Mesendoderm (in vitro differentiated cells): Measurements from ENCODE around the gene GNA12.
A peak's percentile ranks its signal among the peaks of the same experiment; 100 is the strongest.
"Not testable (repeated sequence)": the region's sequence is repeated elsewhere in the genome, so short reads cannot be mapped to it uniquely, and the experiment has no call there.

Source experiments
- DNase-seq: peaks from one replicate; pipeline ENCODE4 v3.0.0; 2013
- H2AK5ac ChIP-seq: 2 replicates; pipeline ENCODE4 v1.6.1; 2013; ENCODE audit warnings: low read length, inconsistent platforms
- H2BK120ac ChIP-seq: 2 replicates; pipeline ENCODE4 v1.6.1; 2013; ENCODE audit warnings: low read depth, mild to moderate bottlenecking, low read length, moderate library complexity, mixed read lengths
- H2BK15ac ChIP-seq: replicated peaks from 2 replicates; pipeline ENCODE4 v1.6.1; 2013; ENCODE audit warnings: low read depth, mild to moderate bottlenecking, moderate library complexity
- H2BK5ac ChIP-seq: 2 replicates; pipeline ENCODE4 v1.6.1; 2013; ENCODE audit warnings: low read length, inconsistent platforms
- H3K18ac ChIP-seq: 2 replicates; pipeline ENCODE4 v1.6.1; 2013; ENCODE audit warnings: mild to moderate bottlenecking, low read length, mixed read lengths
- H3K23ac ChIP-seq: one replicate; pipeline ENCODE4 v1.6.1; 2013; ENCODE audit warnings: low read length
- H3K27ac ChIP-seq: 2 replicates; pipeline ENCODE4 v1.5.1; 2013; ENCODE audit warnings: low read depth, mild to moderate bottlenecking, inconsistent platforms, low read length, moderate library complexity
- H3K27me3 ChIP-seq: 2 replicates; pipeline ENCODE4 v1.6.1; 2013; ENCODE audit warnings: low read length, control low read depth, mild to moderate bottlenecking, inconsistent platforms; ENCODE audit not compliant: insufficient read depth, poor library complexity
- H3K36me3 ChIP-seq: 2 replicates; pipeline ENCODE4 v1.6.1; 2013; ENCODE audit warnings: low read length, inconsistent platforms; ENCODE audit not compliant: control insufficient read depth, insufficient read depth
- H3K4ac ChIP-seq: one replicate; pipeline ENCODE4 v1.6.1; 2013; ENCODE audit warnings: low read depth, mild to moderate bottlenecking, low read length, moderate library complexity
- H3K4me1 ChIP-seq: 2 replicates; pipeline ENCODE4 v1.6.1; 2013; ENCODE audit warnings: low read depth, low read length, inconsistent platforms; ENCODE audit not compliant: control insufficient read depth
- H3K4me2 ChIP-seq: 2 replicates; pipeline ENCODE4 v1.6.1; 2013; ENCODE audit warnings: low read length
- H3K4me3 ChIP-seq: 2 replicates; pipeline ENCODE4 v1.5.1; 2013; ENCODE audit warnings: mild to moderate bottlenecking, low read length
- H3K56ac ChIP-seq: one replicate; pipeline ENCODE4 v1.6.1; 2013; ENCODE audit warnings: low read length
- H3K79me1 ChIP-seq: 2 replicates; pipeline ENCODE4 v1.6.1; 2013; ENCODE audit warnings: low read length, inconsistent platforms
- H3K79me2 ChIP-seq: 2 replicates; pipeline ENCODE4 v1.6.1; 2013; ENCODE audit warnings: mild to moderate bottlenecking, low read length; ENCODE audit not compliant: control insufficient read depth, insufficient read depth
- H3K9ac ChIP-seq: 2 replicates; pipeline ENCODE4 v1.6.1; 2013; ENCODE audit warnings: low read length, inconsistent platforms
- H4K5ac ChIP-seq: one replicate; pipeline ENCODE4 v1.6.1; 2013; ENCODE audit warnings: low read length
- H4K8ac ChIP-seq: one replicate; pipeline ENCODE4 v1.6.1; 2013; ENCODE audit warnings: low read depth, mild to moderate bottlenecking, control low read depth, low read length, moderate library complexity
- WGBS: extraction: QIAGEN DNeasy Blood & Tissue Kit; methylation state at CpG from one replicate; pipeline ENCODE4 v1.1.7; 2013; ENCODE audit warnings: low lambda C conversion rate, missing lambda C conversion rate; ENCODE audit not compliant: insufficient coverage; ENCODE audit errors: extremely low coverage; 5-methylcytosine and 5-hydroxymethylcytosine counted together

GNA12 gene

GRCh38 chr7:2738766-2739549 is 105.2 kb downstream of the GNA12 start:
- Histone ChIP-seq H3K56ac (no peak overlapping the region), H3K23ac (no peak overlapping the region), H3K27me3 (no peaks in the 10 kb centered on the region), H3K4me2 (no peak overlapping the region), H3K4me1 (no peaks in the 10 kb centered on the region), H3K4me3 (no peak overlapping the region), H3K9ac (no peak overlapping the region), H3K4ac (no peak overlapping the region), H4K5ac (no peak overlapping the region), H2BK120ac (no peak overlapping the region), H2BK15ac (no peak overlapping the region), H3K18ac (no peak overlapping the region), H2BK5ac (no peak overlapping the region), H3K36me3 (no peaks in the 10 kb centered on the region), H3K27ac (no peak overlapping the region), H3K79me2 (peaks cover 12% of the 10 kb centered on the region), H3K79me1 (peaks cover 20% of the 10 kb centered on the region), H2AK5ac (no peak overlapping the region), H4K8ac (no peak overlapping the region)
- no CpG with 5 or more reads among the region's 19 CpGs for WGBS
- no peak for DNase-seq

- Histone ChIP-seq H3K4me1 (peaks cover 3% of the 10 kb centered on the region), H3K4ac (no peak overlapping the region), H3K4me3 (no peak overlapping the region), H2BK15ac (no peak overlapping the region), H3K36me3 (no peaks in the 10 kb centered on the region), H3K27me3 (no peaks in the 10 kb centered on the region), H3K56ac (no peak overlapping the region), H4K8ac (no peak overlapping the region), H3K79me1 (peaks cover 19% of the 10 kb centered on the region), H3K79me2 (peaks cover 12% of the 10 kb centered on the region), H3K27ac (no peak overlapping the region), H4K5ac (no peak overlapping the region), H3K9ac (no peak overlapping the region), H3K18ac (no peak overlapping the region), H2AK5ac (no peak overlapping the region), H2BK120ac (no peak overlapping the region), H3K4me2 (no peak overlapping the region), H3K23ac (no peak overlapping the region), H2BK5ac (no peak overlapping the region)
- WGBS, result no CpG with 5 or more reads among the region's 18 CpGs
- no peak for DNase-seq
These were observed 106.2 kb downstream of the GNA12 start for GRCh38 chr7:2737771-2738540.

- not testable (repeated sequence) for H2BK120ac ChIP-seq, H2AK5ac ChIP-seq, H4K5ac ChIP-seq
These were observed 106.9 kb downstream of the GNA12 start for GRCh38 chr7:2737005-2737743.

GRCh38 chr7:2736411-2736914 is 107.6 kb downstream of the GNA12 start:
- H2BK5ac ChIP-seq, result no peak overlapping the region
- WGBS, result no CpG with 5 or more reads among the region's 17 CpGs
- no peak overlapping the region for H3K18ac ChIP-seq
- no peak overlapping the region for H2AK5ac ChIP-seq
- H3K27ac ChIP-seq, result no peak overlapping the region
- no peak overlapping the region for H3K4me3 ChIP-seq
- no peaks in the 10 kb centered on the region for H3K27me3 ChIP-seq
- H3K4me2 ChIP-seq, result no peak overlapping the region
- H3K4ac ChIP-seq, result no peak overlapping the region
- DNase-seq, result no peak
- no peak overlapping the region for H4K5ac ChIP-seq
- H3K9ac ChIP-seq, result no peak overlapping the region
- H3K79me1 ChIP-seq, result peaks cover 19% of the 10 kb centered on the region
- H2BK120ac ChIP-seq, result no peak overlapping the region
- H3K56ac ChIP-seq, result no peak overlapping the region
- peaks cover 12% of the 10 kb centered on the region for H3K79me2 ChIP-seq
- H3K4me1 ChIP-seq, result peaks cover 3% of the 10 kb centered on the region
- no peak overlapping the region for H3K23ac ChIP-seq
- no peak overlapping the region for H2BK15ac ChIP-seq
- H3K36me3 ChIP-seq, result no peaks in the 10 kb centered on the region
- H4K8ac ChIP-seq, result no peak overlapping the region

More at GRCh38 chr7:2737005-2737743, 106.9 kb downstream of the GNA12 start:
- DNase-seq, H3K4me3 ChIP-seq, H4K8ac ChIP-seq, H3K23ac ChIP-seq, H2BK5ac ChIP-seq, H3K9ac ChIP-seq, H3K36me3 ChIP-seq, H3K27ac ChIP-seq, H3K4me2 ChIP-seq, H2BK15ac ChIP-seq, H3K4ac ChIP-seq, H3K18ac ChIP-seq, H3K27me3 ChIP-seq, H3K56ac ChIP-seq, H3K4me1 ChIP-seq: not testable (repeated sequence)
- no CpG with 5 or more reads among the region's 15 CpGs for WGBS
- Histone ChIP-seq H3K79me2 (peaks cover 12% of the 10 kb centered on the region), H3K79me1 (peaks cover 20% of the 10 kb centered on the region)

- Histone ChIP-seq H4K8ac (no peak overlapping the region), H2BK15ac (no peak overlapping the region), H3K56ac (peak overlapping the region; percentile 2), H3K79me1 (peaks cover 23% of the 10 kb centered on the region), H2BK120ac (no peak overlapping the region), H3K4ac (no peak overlapping the region), H4K5ac (no peak overlapping the region), H3K18ac (no peak overlapping the region), H3K36me3 (peaks cover 2% of the 10 kb centered on the region), H3K23ac (no peak overlapping the region), H3K27me3 (no peaks in the 10 kb centered on the region), H3K4me2 (no peak overlapping the region), H2AK5ac (no peak overlapping the region), H3K79me2 (peaks cover 10% of the 10 kb centered on the region), H3K27ac (no peak overlapping the region), H3K4me3 (no peak overlapping the region), H2BK5ac (no peak overlapping the region), H3K4me1 (peaks cover 3% of the 10 kb centered on the region), H3K9ac (no peak overlapping the region)
- no peak for DNase-seq
- WGBS, result no CpG with 5 or more reads among the region's 13 CpGs
These were observed 108.4 kb downstream of the GNA12 start for GRCh38 chr7:2735744-2736143.
